Activated CD4-positive, alpha-beta T cell treated with anti-CD3 and anti-CD28 coated beads, Interleukin-2, Interleukin-4, amounts not matched to agents 100 ng/mL and 50 ng/mL, durations not matched to agents 16 hours and 8 hours (primary cell): ENCODE results near the gene SPINT4.

Experiments used
- DNase-seq: peaks from one replicate; pipeline ENCODE4 v3.0.0-alpha.2; 2020; ENCODE audit warnings: low spot score

Gene SPINT4

DNA sequence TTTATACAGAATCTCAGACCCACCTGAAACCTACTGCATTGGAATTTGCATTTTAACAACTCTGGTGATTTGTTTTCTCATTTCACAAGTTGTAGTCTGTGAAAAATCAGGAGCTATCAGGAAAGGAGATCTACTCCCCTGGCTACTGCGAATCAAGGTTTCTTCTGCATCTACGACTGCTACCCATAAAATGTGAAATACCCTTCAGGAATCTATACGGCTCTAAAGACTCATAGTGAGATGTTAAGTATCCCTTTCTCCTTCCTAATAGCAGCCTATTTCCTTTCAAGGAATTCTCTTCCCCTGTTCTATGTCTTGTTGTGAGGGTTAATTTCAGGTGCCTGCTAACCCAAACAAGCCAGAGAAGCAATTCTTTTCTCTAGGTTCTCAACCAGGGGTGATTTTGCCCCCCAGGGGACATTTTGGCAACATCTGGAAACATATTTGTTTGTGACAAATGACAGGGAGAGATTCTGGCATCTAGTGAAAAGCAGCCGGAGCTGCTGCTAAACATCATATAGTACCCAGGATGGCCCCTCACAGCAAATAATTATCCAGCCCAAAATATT is 43.2 kb downstream of the SPINT4 start:
- DNase-seq = no peak

- no peak for DNase-seq
Measured at GRCh38 chr20:45765980-45766379, 43.8 kb downstream of the SPINT4 start.

GRCh38 chr20:45768479-45768878 is 46.3 kb downstream of the SPINT4 start:
- DNase-seq = no peak

DNA sequence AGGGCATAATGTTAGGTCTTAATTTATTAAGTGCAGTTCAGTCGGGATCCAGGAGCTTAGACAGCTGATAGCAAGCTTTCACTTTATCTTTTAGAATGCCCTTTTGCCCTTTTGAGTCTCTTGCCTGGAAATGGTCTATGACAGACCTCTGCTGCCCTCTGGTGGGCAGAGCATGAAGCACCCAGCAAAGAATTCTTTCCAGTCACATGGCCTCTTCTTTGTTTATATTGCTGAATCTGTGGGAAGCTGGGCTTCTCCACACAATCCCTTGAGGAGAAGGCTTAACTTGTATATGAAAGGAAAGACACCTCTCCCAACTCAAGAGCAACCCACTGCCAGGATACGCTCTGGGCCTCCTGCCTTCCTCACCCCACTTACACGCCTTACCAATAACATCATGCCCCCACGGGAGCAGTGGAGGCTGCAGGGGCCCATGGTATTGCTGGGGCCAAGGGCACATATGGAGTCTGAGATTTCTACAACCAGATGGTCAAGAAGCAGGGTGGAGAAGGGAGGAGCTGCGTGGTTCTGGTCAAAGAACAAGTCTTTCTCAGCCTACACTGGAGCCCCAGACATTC is 49.1 kb downstream of the SPINT4 start:
- peak; percentile 80 for DNase-seq

GRCh38 chr20:45772693-45773092 is 50.5 kb downstream of the SPINT4 start:
- no peak for DNase-seq

GRCh38 chr20:45774945-45775344 is 52.8 kb downstream of the SPINT4 start:
- no peak for DNase-seq

- DNase-seq = no peak
Measured at GRCh38 chr20:45775411-45775810, 53.3 kb downstream of the SPINT4 start.
